ENCODE measurements around the gene LPIN1.

- TF ChIP-seq, protein P1, sequence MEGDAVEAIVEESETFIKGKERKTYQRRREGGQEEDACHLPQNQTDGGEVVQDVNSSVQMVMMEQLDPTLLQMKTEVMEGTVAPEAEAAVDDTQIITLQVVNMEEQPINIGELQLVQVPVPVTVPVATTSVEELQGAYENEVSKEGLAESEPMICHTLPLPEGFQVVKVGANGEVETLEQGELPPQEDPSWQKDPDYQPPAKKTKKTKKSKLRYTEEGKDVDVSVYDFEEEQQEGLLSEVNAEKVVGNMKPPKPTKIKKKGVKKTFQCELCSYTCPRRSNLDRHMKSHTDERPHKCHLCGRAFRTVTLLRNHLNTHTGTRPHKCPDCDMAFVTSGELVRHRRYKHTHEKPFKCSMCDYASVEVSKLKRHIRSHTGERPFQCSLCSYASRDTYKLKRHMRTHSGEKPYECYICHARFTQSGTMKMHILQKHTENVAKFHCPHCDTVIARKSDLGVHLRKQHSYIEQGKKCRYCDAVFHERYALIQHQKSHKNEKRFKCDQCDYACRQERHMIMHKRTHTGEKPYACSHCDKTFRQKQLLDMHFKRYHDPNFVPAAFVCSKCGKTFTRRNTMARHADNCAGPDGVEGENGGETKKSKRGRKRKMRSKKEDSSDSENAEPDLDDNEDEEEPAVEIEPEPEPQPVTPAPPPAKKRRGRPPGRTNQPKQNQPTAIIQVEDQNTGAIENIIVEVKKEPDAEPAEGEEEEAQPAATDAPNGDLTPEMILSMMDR (IDR thresholded peaks at IDR 0.05; ENCODE audit: poor library complexity) = no peak
- no peak for TF ChIP-seq EZH2phosphoT487 (IDR thresholded peaks at IDR 0.05; ENCODE audit: low read depth, severe bottlenecking, unreplicated experiment)
- TF ChIP-seq EZH2 (IDR thresholded peaks at IDR 0.05; ENCODE audit: borderline replicate concordance) = no peak
Measured at GRCh38 chr2:11749646-11750349, 3.4 kb downstream of the LPIN1 start.
